GM21825 (cell line): Measurements from ENCODE around the gene SYT15.
"Not testable (repeated sequence)": the region's sequence is repeated elsewhere in the genome, so short reads cannot be mapped to it uniquely, and the experiment has no call there.

ENCODE experiments used
- ATAC-seq: cut with Tn5 transposase; IDR thresholded peaks from one replicate; pipeline ENCODE4 v1.9.1; 2021; ENCODE audit warnings: mild to moderate bottlenecking, moderate library complexity; ENCODE audit not compliant: unreplicated experiment

Gene SYT15

GRCh38 chr10:46587546-46587945 is 8.6 kb downstream of the SYT15 start:
- not testable (repeated sequence) for ATAC-seq

GRCh38 chr10:46588221-46588620 is 9.3 kb downstream of the SYT15 start:
- not testable (repeated sequence) for ATAC-seq

- ATAC-seq, result not testable (repeated sequence)
Measured at GRCh38 chr10:46589589-46589988, 10.7 kb downstream of the SYT15 start.

- not testable (repeated sequence) for ATAC-seq
Measured at GRCh38 chr10:46591053-46591452, 12.1 kb downstream of the SYT15 start.

- not testable (repeated sequence) for ATAC-seq
Measured at GRCh38 chr10:46593307-46593706, 14.4 kb downstream of the SYT15 start.

- ATAC-seq, result not testable (repeated sequence)
Measured at GRCh38 chr10:46594453-46595063, 15.6 kb downstream of the SYT15 start.

GRCh38 chr10:46596570-46596969 is 17.6 kb downstream of the SYT15 start:
- not testable (repeated sequence) for ATAC-seq

GRCh38 chr10:46597616-46598246 is 18.8 kb downstream of the SYT15 start:
- ATAC-seq, result peak; percentile 72

- peak; percentile 71 for ATAC-seq
Measured at GRCh38 chr10:46600516-46600915, 21.6 kb downstream of the SYT15 start.

GRCh38 chr10:46615540-46615939 is 36.6 kb downstream of the SYT15 start:
- not testable (repeated sequence) for ATAC-seq

GRCh38 chr10:46616227-46616626 is 37.3 kb downstream of the SYT15 start:
- not testable (repeated sequence) for ATAC-seq

- ATAC-seq, result not testable (repeated sequence)
Measured at GRCh38 chr10:46617134-46617533, 38.2 kb downstream of the SYT15 start.

- not testable (repeated sequence) for ATAC-seq
Measured at GRCh38 chr10:46617913-46618312, 39.0 kb downstream of the SYT15 start.

GRCh38 chr10:46623899-46624654 is 45.1 kb downstream of the SYT15 start:
- not testable (repeated sequence) for ATAC-seq

- ATAC-seq, result not testable (repeated sequence)
Measured at GRCh38 chr10:46629805-46630204, 50.9 kb downstream of the SYT15 start.

GRCh38 chr10:46630816-46631215 is 51.9 kb downstream of the SYT15 start:
- ATAC-seq, result not testable (repeated sequence)

GRCh38 chr10:46631683-46632082 is 52.8 kb downstream of the SYT15 start:
- ATAC-seq, result not testable (repeated sequence)

GRCh38 chr10:46634698-46635097 is 55.8 kb downstream of the SYT15 start:
- ATAC-seq, result not testable (repeated sequence)

- peak; percentile 83 for ATAC-seq
Measured at GRCh38 chr10:46635364-46635959, 56.5 kb downstream of the SYT15 start.

- not testable (repeated sequence) for ATAC-seq
Measured at GRCh38 chr10:46640005-46640404, 61.1 kb downstream of the SYT15 start.
